Articular chondrocyte of knee joint (primary cell): ENCODE results near the gene SPTB. TPM values are rescaled to one million over a fixed set of nuclear protein-coding genes. Genes with fewer than 3 reads are reported as not detected.

ENCODE experiments used
- small RNA-seq: library from RNA; depleted of rRNA; stranded (forward); fragments of <200 nt; gene quantifications from one replicate; pipeline ENCODE3, GENCODE V24; 2012
- total RNA-seq: library from RNA; depleted of rRNA; stranded (reverse); fragments of >200 nt; gene quantifications from 2 replicates; pipeline ENCODE4 v1.2.3, GENCODE V29; 2012

SPTB gene
- 0.11 and 0.13 TPM in 2 replicates for total RNA-seq

GRCh38 chr14:64879635-64880220 is at the start of gene SPTB:
SPTB (minus strand) TSS chr14:64879907; CDS start chr14:64823094, 56,813 bp downstream.

DNA sequence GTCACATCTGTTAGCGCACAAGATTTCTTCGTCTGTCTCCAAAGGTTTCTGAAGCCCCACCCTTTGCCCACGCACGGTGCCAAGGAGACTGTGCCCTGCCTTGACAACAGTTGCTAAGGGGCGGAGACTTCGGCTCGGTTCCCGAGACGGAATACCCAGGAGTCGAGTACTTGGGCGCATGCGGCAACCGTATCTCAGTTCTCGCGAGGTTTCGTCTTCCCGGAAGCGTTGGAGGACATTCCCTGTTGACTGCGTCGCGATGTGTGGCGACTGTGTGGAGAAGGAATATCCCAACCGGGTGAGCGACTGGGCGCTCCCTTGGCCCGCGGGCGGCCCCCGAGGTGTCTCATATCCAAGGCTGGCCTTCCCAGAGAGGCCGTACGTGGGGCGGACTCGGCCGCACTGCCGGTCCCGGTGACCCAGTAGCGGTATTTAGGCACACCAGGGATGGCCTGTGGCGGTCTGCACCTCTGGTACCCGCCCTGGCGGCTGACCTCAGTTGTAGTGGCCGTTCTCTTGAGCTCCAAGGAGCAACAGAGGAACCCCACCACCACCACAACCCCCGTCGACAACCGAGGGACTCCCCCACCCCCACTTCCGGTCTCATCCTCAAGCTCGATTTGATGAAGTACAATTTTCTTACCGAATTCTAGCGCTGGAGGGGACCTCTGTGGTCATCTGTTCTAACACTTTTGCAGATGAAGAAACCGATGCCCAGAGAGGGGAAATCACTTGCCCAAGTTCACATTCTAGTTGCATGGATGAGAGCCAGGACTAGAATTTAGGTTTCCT is 34.7 kb upstream of the SPTB start, which contains the start of gene CHURC1:
Gene CHURC1 (plus strand): TSS at position 219 of the 792 bp plus-strand sequence. CDS start 41 bp downstream, at position 260.

DNA sequence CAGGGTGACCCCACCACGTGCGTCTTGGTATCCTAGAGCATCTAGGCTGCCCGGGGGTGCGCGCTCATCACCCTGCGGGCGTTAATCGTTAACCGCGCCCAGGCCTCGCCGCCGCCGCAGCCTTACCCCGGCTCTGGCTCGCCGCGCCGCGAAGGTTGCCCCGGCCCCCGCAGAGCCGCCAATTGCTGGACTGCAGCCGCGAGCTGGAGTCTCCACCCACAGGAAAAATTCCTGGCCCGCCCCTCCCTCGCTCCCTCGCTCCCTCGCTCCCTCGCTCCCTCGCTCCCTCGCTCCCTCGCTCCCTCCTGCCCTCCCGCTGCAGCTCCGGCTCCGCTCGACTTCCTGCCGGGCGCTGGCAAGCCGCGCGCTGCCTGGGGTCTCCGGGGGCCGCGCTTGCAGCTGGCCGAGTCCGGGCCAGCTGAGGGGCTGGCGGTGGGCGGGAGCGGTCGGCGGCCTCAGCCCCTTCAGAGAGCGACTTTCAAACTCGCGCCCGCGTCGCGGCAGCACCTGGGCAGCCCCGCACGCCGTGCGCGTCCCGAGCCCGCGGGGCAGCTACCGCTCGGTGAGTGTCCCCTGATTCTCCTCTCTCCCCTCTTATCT is 175.5 kb downstream of the SPTB start, which contains the start of gene PLEKHG3:
Gene PLEKHG3 (plus strand): TSS at position 282 of the 600 bp plus-strand sequence. CDS start 23,208 bp downstream, outside the sequence.

Small RNA genes within 50 kb of the gene (small RNA-seq; reads per million reads assigned to genes)
- not detected for gene RPPH1-2P

Other genes with a start within 250 kb of the SPTB start
- 15.5 and 16.8 TPM in 2 replicates for gene PLEKHG3, start 175.5 kb downstream of the SPTB start, total RNA-seq
- 64.1 and 89.1 TPM in 2 replicates for gene CHURC1, start 34.5 kb upstream of the SPTB start, total RNA-seq
- not detected in 2 replicates for gene GPX2, start 62.8 kb upstream of the SPTB start, total RNA-seq
- 5.5 and 6.0 TPM in 2 replicates for gene RAB15, start 92.4 kb upstream of the SPTB start, total RNA-seq
- gene FNTB, start 107.0 kb upstream of the SPTB start, total RNA-seq, result 13.7 and 15.5 TPM in 2 replicates
- 63.8 and 69.5 TPM in 2 replicates for gene MAX, start 222.6 kb upstream of the SPTB start, total RNA-seq